IMR-90 (cell line): ENCODE measurements around the gene BCL2L2. TPM values are rescaled to one million over a fixed set of nuclear protein-coding genes. Genes with fewer than 3 reads are reported as not detected.

Source experiments
- ATAC-seq: fragments of 200-7000 bp; cut with Tn5 transposase; 2 replicates; pipeline ENCODE4 v1.9.1; 2020; ENCODE audit warnings: low read depth, mild to moderate bottlenecking, moderate library complexity
- BruUV-seq: library from RNA; stranded (reverse); fragments of 400-500 nt; replicated peaks from 2 replicates; lab custom pipeline; 2021; lab: Mats Ljungman, UMichigan
- CTCF ChIA-PET: fragments of 300-600 bp; formaldehyde crosslinking; extraction: SDS; loops from one replicate; lab custom pipeline; 2021; ENCODE audit warnings: antibody characterized with exemption; lab: Yijun Ruan, JAX
- POLR2A ChIA-PET: fragments of 300-600 bp; sonication (Branson Sonifier 250); formaldehyde crosslinking; loops from one replicate; lab custom pipeline; 2022; ENCODE audit warnings: antibody characterized with exemption; ENCODE audit not compliant: unreplicated experiment; lab: Charles Lee
- DNase-seq: peaks from one replicate; pipeline ENCODE4 v3.0.0; 2013
- H2AFZ ChIP-seq: replicated peaks from 2 replicates; pipeline ENCODE3; 2013; ENCODE audit warnings: low read length, mild to moderate bottlenecking; ENCODE audit not compliant: poor library complexity
- H2AK5ac ChIP-seq: 2 replicates; pipeline ENCODE4 v1.6.1; 2013; ENCODE audit warnings: low read depth, low read length, inconsistent platforms
- H2AK9ac ChIP-seq: replicated peaks from 2 replicates; pipeline ENCODE3; 2013; ENCODE audit warnings: mild to moderate bottlenecking, low read depth, low read length, moderate library complexity; ENCODE audit not compliant: poor library complexity
- H2BK120ac ChIP-seq: 2 replicates; pipeline ENCODE4 v1.6.1; 2013; ENCODE audit warnings: low read depth, low read length, inconsistent platforms
- H2BK15ac ChIP-seq: 3 replicates; pipeline ENCODE4 v1.6.1; 2013; ENCODE audit warnings: low read depth, low read length, inconsistent platforms
- H2BK20ac ChIP-seq: 2 replicates; pipeline ENCODE4 v1.6.1; 2013; ENCODE audit warnings: low read depth, mild to moderate bottlenecking, inconsistent platforms, low read length, moderate library complexity
- H2BK5ac ChIP-seq: 2 replicates; pipeline ENCODE4 v1.6.1; 2013; ENCODE audit warnings: mild to moderate bottlenecking, low read depth, low read length, inconsistent platforms; ENCODE audit not compliant: poor library complexity, severe bottlenecking
- H3K14ac ChIP-seq: replicated peaks from 2 replicates; pipeline ENCODE4 v1.6.1; 2013; ENCODE audit warnings: low read depth, low read length, inconsistent platforms
- H3K18ac ChIP-seq: 2 replicates; pipeline ENCODE4 v1.6.1; 2013; ENCODE audit warnings: low read depth, low read length, control low read depth
- H3K23ac ChIP-seq: 2 replicates; pipeline ENCODE4 v1.6.1; 2013; ENCODE audit warnings: low read depth, low read length, inconsistent platforms
- H3K27ac ChIP-seq: 2 replicates; pipeline ENCODE4 v1.5.1; 2013; ENCODE audit warnings: mild to moderate bottlenecking, control low read depth, low read length; ENCODE audit not compliant: insufficient read depth
- H3K27me3 ChIP-seq: 2 replicates; pipeline ENCODE4 v1.6.1; 2013; ENCODE audit warnings: low read length; ENCODE audit not compliant: control insufficient read depth, insufficient read depth
- H3K36me3 ChIP-seq: 2 replicates; pipeline ENCODE4 v1.6.1; 2013; ENCODE audit warnings: low read length, mixed read lengths; ENCODE audit not compliant: control insufficient read depth, insufficient read depth
- H3K4ac ChIP-seq: 2 replicates; pipeline ENCODE4 v1.6.1; 2013; ENCODE audit warnings: low read depth, low read length, inconsistent platforms
- H3K4me1 ChIP-seq: 2 replicates; pipeline ENCODE4 v1.6.1; 2013; ENCODE audit warnings: low read length, mixed read lengths; ENCODE audit not compliant: control insufficient read depth, insufficient read depth
- H3K4me2 ChIP-seq: 2 replicates; pipeline ENCODE4 v1.6.1; 2013; ENCODE audit warnings: low read depth, mild to moderate bottlenecking, control low read depth, low read length, moderate library complexity
- H3K4me3 ChIP-seq: 2 replicates; pipeline ENCODE4 v1.5.1; 2013; ENCODE audit warnings: low read depth, mild to moderate bottlenecking, control low read depth, low read length, moderate library complexity; ENCODE audit not compliant: insufficient read depth
- H3K56ac ChIP-seq: 2 replicates; pipeline ENCODE4 v1.6.1; 2013; ENCODE audit warnings: low read length, inconsistent platforms; ENCODE audit not compliant: insufficient read depth; ENCODE audit errors: extremely low read depth
- H3K79me1 ChIP-seq, 2 experiments: 2 replicates each; pipeline ENCODE4 v1.6.1; 2013; ENCODE audit warnings: low read length in 2 of 2, inconsistent platforms in 1 of 2, low read depth in 1 of 2
- H3K9ac ChIP-seq: 2 replicates; pipeline ENCODE4 v1.6.1; 2013; ENCODE audit warnings: low read depth, low read length, control low read depth
- H3K9me1 ChIP-seq: 2 replicates; pipeline ENCODE4 v1.6.1; 2013; ENCODE audit warnings: low read length, inconsistent platforms; ENCODE audit not compliant: insufficient read depth
- H3K9me3 ChIP-seq: 2 replicates; pipeline ENCODE4 v1.6.1; 2013; ENCODE audit warnings: low read length; ENCODE audit not compliant: control insufficient read depth, insufficient read depth
- H4K20me1 ChIP-seq: 2 replicates; pipeline ENCODE4 v1.6.1; 2013; ENCODE audit warnings: low read length, inconsistent platforms; ENCODE audit not compliant: insufficient read depth
- H4K5ac ChIP-seq: 2 replicates; pipeline ENCODE4 v1.6.1; 2013; ENCODE audit warnings: mild to moderate bottlenecking, low read depth, low read length, control low read depth
- H4K8ac ChIP-seq, 2 experiments: 2 replicates each; pipeline ENCODE4 v1.6.1; 2013; ENCODE audit warnings: low read depth in 2 of 2, low read length in 2 of 2, control low read depth in 1 of 2, inconsistent platforms in 1 of 2
- H4K91ac ChIP-seq: 2 replicates; pipeline ENCODE4 v1.6.1; 2013; ENCODE audit warnings: low read depth, low read length, inconsistent platforms; ENCODE audit not compliant: insufficient read depth
- BHLHE40 ChIP-seq: fragments of 150-350 bp; IDR thresholded peaks from 2 replicates; pipeline ENCODE4 v1.6.1; 2016; ENCODE audit warnings: mild to moderate bottlenecking, low read depth, low read length
- CEBPB ChIP-seq: IDR thresholded peaks from 2 replicates; pipeline ENCODE4 v1.6.1; 2012; ENCODE audit warnings: low read depth, low read length, improper control_type of control experiment
- CTCF ChIP-seq: conservative IDR thresholded peaks from 2 replicates; pipeline ENCODE4 v1.5.1; 2012; ENCODE audit warnings: mild to moderate bottlenecking, low read depth, low read length, improper control_type of control experiment
- FOS ChIP-seq: fragments of 150-350 bp; IDR thresholded peaks from 2 replicates; pipeline ENCODE4 v1.6.1; 2016; ENCODE audit warnings: low read depth, low read length
- MAFK ChIP-seq: IDR thresholded peaks from 2 replicates; pipeline ENCODE4 v1.6.1; 2012; ENCODE audit warnings: low read depth, low read length, improper control_type of control experiment
- MXI1 ChIP-seq: IDR thresholded peaks from 2 replicates; pipeline ENCODE4 v1.6.1; 2012; ENCODE audit warnings: low read depth, mild to moderate bottlenecking, low read length, moderate library complexity, borderline replicate concordance
- NFE2L2 ChIP-seq: fragments of 150-350 bp; IDR thresholded peaks from 2 replicates; pipeline ENCODE4 v1.6.1; 2016; ENCODE audit warnings: low read depth, mild to moderate bottlenecking, low read length
- POLR2A ChIP-seq: IDR thresholded peaks from 2 replicates; pipeline ENCODE4 v1.6.1; 2012; ENCODE audit warnings: mild to moderate bottlenecking, low read depth, low read length
- RAD21 ChIP-seq: IDR thresholded peaks from 2 replicates; pipeline ENCODE4 v1.6.1; 2012; ENCODE audit warnings: low read length, improper control_type of control experiment
- RCOR1 ChIP-seq: IDR thresholded peaks from 2 replicates; pipeline ENCODE4 v1.6.1; 2012; ENCODE audit warnings: mild to moderate bottlenecking, low read length, improper control_type of control experiment; ENCODE audit not compliant: insufficient replicate concordance
- RFX5 ChIP-seq: IDR thresholded peaks from 2 replicates; pipeline ENCODE4 v1.8.0; 2012; ENCODE audit warnings: low read depth, mild to moderate bottlenecking, low read length, moderate library complexity
- SMC3 ChIP-seq: fragments of 150-350 bp; IDR thresholded peaks from 2 replicates; pipeline ENCODE4 v1.6.1; 2016; ENCODE audit warnings: low read depth, mild to moderate bottlenecking, antibody characterized with exemption, low read length, moderate library complexity
- USF2 ChIP-seq: fragments of 150-350 bp; IDR thresholded peaks from 2 replicates; pipeline ENCODE4 v1.6.1; 2017; ENCODE audit warnings: mild to moderate bottlenecking, antibody characterized with exemption, low read length, low read depth
- WGBS, 2 experiments: methylation state at CpG; one replicate each; pipeline versions ENCODE4 v1.1.5 to v1.1.7; 2013; ENCODE audit warnings: missing lambda C conversion rate in 2 of 2; ENCODE audit not compliant: insufficient read length in 1 of 2; ENCODE audit errors: extremely low coverage in 2 of 2; 5-methylcytosine and 5-hydroxymethylcytosine counted together
- dilution Hi-C: fragments of 300-500 bp; cut with HindIII; formaldehyde crosslinking; loops from one replicate; pipeline ENCODE4 v1.14.3; 2018; ENCODE audit warnings: low sequenced_read_pairs; ENCODE audit not compliant: unreplicated experiment
- in situ Hi-C: fragments of 300-500 bp; cut with MboI; formaldehyde crosslinking; loops from 3 replicates; pipeline ENCODE4 v1.14.3; 2019; ENCODE audit warnings: low sequenced_read_pairs, inconsistent platforms, mixed read lengths
- intact Hi-C: fragments of 100-400 bp; cut with micrococcal nuclease; formaldehyde crosslinking; loops from 2 replicates; pipeline ENCODE4 v1.10.0; 2022
- polyA plus RNA-seq, 3 experiments: library from polyadenylated mRNA; depleted of rRNA; stranded (reverse); fragments of >200 nt; gene quantifications; 2 replicates each; pipeline ENCODE4 v1.2.3, GENCODE V29; 2012; ENCODE audit warnings: low replicate concordance in 1 of 3
- total RNA-seq: library from RNA; depleted of rRNA; stranded (reverse); fragments of >200 nt; gene quantifications from 2 replicates; pipeline ENCODE4 v1.2.3, GENCODE V29; 2012
- TF ChIP-seq, protein P1 (sequence below): fragments of 150-350 bp; IDR thresholded peaks from 2 replicates; pipeline ENCODE4 v1.6.1; 2016; ENCODE audit warnings: low read depth, mild to moderate bottlenecking, low read length, moderate library complexity, borderline replicate concordance

The BCL2L2 gene
- total and polyA plus RNA-seq, 2 of the 4 experiments (the other 2 are of a cell fraction), result 14.5 to 40.9 TPM

DNA sequence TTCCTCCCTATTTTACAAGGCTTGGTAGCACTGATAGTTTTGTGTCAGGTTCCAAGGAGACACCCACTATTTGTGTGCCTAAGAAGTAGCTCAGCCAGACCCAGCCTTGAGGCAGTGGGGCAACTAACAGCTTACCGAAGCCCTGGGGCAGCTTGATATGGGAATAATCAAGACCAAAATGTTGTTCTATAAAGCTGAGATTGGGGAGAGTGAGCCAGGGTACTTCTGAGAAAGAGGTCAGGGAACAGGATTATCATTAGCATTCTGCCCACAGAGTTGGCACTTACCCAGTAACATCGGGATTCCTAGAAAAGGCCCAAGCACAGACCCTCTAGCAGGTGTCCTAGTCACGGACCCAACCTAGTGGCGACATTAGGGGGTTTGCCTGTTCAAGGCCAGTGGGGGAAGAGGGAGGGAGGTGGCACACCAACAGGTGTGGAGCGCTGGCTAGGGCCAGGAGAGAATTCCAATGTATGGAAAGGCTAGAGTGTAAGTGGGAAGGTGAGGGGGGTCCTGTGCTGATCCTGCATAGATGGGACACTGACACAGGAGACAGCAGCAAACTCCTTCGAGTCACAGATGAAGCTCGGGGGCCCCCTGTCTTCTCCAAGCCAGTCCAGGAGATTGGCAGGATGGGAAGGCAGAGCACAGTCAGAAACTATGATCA, 8.9 kb upstream of the BCL2L2 start:
- Histone ChIP-seq H3K23ac (no peak overlapping the region), H4K5ac (no peak overlapping the region), H3K36me3 (no peaks in the 10 kb centered on the region), H3K9me1 (no peaks in the 10 kb centered on the region), H2BK120ac (no peak overlapping the region), H2BK15ac (no peak overlapping the region), H3K4ac (no peak overlapping the region), H2AK5ac (no peak overlapping the region; the same call in 1 of the 2 replicates), H3K18ac (no peak overlapping the region), H4K20me1 (peaks cover 3% of the 10 kb centered on the region; the same call in 1 of the 2 replicates), H2BK5ac (no peak overlapping the region), H3K9me3 (no peaks in the 10 kb centered on the region), H2AK9ac (no peak overlapping the region), H3K56ac (no peak overlapping the region), H3K4me1 (peaks cover 2% of the 10 kb centered on the region), H3K27ac (no peak overlapping the region), H3K9ac (no peak overlapping the region), H3K14ac (no peak overlapping the region), H3K4me3 (no peak overlapping the region), H3K27me3 (peaks cover 3% of the 10 kb centered on the region; the same call in 1 of the 2 replicates), H4K8ac (no peak overlapping the region), H2AFZ (no peak overlapping the region), H2BK20ac (no peak overlapping the region), H3K79me1 (peaks cover 7 to 15% of the 10 kb centered on the region in 2 experiments; a peak in 3 of 4 replicates), H4K91ac (no peak overlapping the region), H3K4me2 (no peak overlapping the region)
- ChIA-PET POLR2A (no interaction called here), CTCF (no interaction called here)
- TF ChIP-seq MXI1 (no peak), CEBPB (no peak), RFX5 (no peak), USF2 (no peak), SMC3 (no peak), POLR2A (no peak), NFE2L2 (no peak), CTCF (no peak), FOS (no peak), BHLHE40 (no peak), RCOR1 (no peak), RAD21 (no peak), MAFK (no peak)
- TF ChIP-seq, protein P1, sequence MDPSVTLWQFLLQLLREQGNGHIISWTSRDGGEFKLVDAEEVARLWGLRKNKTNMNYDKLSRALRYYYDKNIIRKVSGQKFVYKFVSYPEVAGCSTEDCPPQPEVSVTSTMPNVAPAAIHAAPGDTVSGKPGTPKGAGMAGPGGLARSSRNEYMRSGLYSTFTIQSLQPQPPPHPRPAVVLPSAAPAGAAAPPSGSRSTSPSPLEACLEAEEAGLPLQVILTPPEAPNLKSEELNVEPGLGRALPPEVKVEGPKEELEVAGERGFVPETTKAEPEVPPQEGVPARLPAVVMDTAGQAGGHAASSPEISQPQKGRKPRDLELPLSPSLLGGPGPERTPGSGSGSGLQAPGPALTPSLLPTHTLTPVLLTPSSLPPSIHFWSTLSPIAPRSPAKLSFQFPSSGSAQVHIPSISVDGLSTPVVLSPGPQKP, result no peak
- intact Hi-C loops, result loop anchor here (5.0 kb wide), 1 partner anchor 110 kb away; no protein-coding TSS in a partner anchor
- no peak for DNase-seq
- in situ Hi-C loops, result no loop called here
- ATAC-seq, result no peak
- 80% methylated on average over 1 of the region's 7 CpGs; no CpG with 5 or more reads in 1 of the 2 experiments for WGBS, 2 experiments
- no TSS peak for BruUV-seq
- dilution Hi-C loops, result no loop called here
